Measurements from ENCODE around the gene ZNF423. TPM values are rescaled to one million over a fixed set of nuclear protein-coding genes. Genes with fewer than 3 reads are reported as not detected.
A peak's percentile ranks its signal among the peaks of the same experiment; 100 is the strongest.
"Not testable (repeated sequence)": the region's sequence is repeated elsewhere in the genome, so short reads cannot be mapped to it uniquely, and the experiment has no call there.

Gene ZNF423
- total RNA-seq, 1 donor from 2014 or later: 16.7 TPM

GRCh38 chr16:49566432-49566831 is 289.5 kb downstream of the ZNF423 start:
- Histone ChIP-seq H3K27me3 (ENCODE audit: control insufficient read depth in 3 of 3, insufficient read depth in 3 of 3, low read length in 3 of 3) (no peaks in the 10 kb centered on the region), H3K36me3 (ENCODE audit: control insufficient read depth in 3 of 3, insufficient read depth in 3 of 3, low read length in 3 of 3) (no peaks in the 10 kb centered on the region), H3K4me3 (ENCODE audit: low read length in 3 of 3) (no peak overlapping the region), H3K27ac (ENCODE audit: low read depth, low read length) (no peak overlapping the region), H3K4me1 (ENCODE audit: control insufficient read depth in 3 of 3, insufficient read depth in 3 of 3, low read length in 3 of 3) (peaks cover 5 to 30% (median 9%) of the 10 kb centered on the region in 3 donors), H3K9me3 (ENCODE audit: control insufficient read depth in 3 of 3, low read length in 3 of 3) (no peaks in the 10 kb centered on the region), H3K9ac (ENCODE audit: low read depth in 1 of 3, low read length in 3 of 3) (no peak overlapping the region)

GRCh38 chr16:49564496-49565229 is 291.2 kb downstream of the ZNF423 start:
- H3K27me3 ChIP-seq (ENCODE audit: control insufficient read depth in 3 of 3, insufficient read depth in 3 of 3, low read length in 3 of 3): no peaks in the 10 kb centered on the region
- peak overlapping the region in 1 of 3 donors; percentile 8 for H3K9ac ChIP-seq (ENCODE audit: low read depth in 1 of 3, low read length in 3 of 3)
- no peaks in the 10 kb centered on the region for H3K9me3 ChIP-seq (ENCODE audit: control insufficient read depth in 3 of 3, low read length in 3 of 3)
- no peaks in the 10 kb centered on the region for H3K36me3 ChIP-seq (ENCODE audit: control insufficient read depth in 3 of 3, insufficient read depth in 3 of 3, low read length in 3 of 3)
- H3K4me3 ChIP-seq (ENCODE audit: low read length in 3 of 3): no peak overlapping the region
- no peak overlapping the region for H3K27ac ChIP-seq (ENCODE audit: low read depth, low read length)
- H3K4me1 ChIP-seq (ENCODE audit: control insufficient read depth in 3 of 3, insufficient read depth in 3 of 3, low read length in 3 of 3): peaks cover 20 to 44% (median 22%) of the 10 kb centered on the region in 3 donors

GRCh38 chr16:49563666-49564065 is 292.2 kb downstream of the ZNF423 start:
- no peak overlapping the region for H3K9ac ChIP-seq (ENCODE audit: low read depth in 1 of 3, low read length in 3 of 3)
- H3K27me3 ChIP-seq (ENCODE audit: control insufficient read depth in 3 of 3, insufficient read depth in 3 of 3, low read length in 3 of 3): no peaks in the 10 kb centered on the region
- no peaks in the 10 kb centered on the region for H3K9me3 ChIP-seq (ENCODE audit: control insufficient read depth in 3 of 3, low read length in 3 of 3)
- no peak overlapping the region for H3K4me3 ChIP-seq (ENCODE audit: low read length in 3 of 3)
- H3K27ac ChIP-seq (ENCODE audit: low read depth, low read length): no peak overlapping the region
- peaks cover 23 to 54% (median 24%) of the 10 kb centered on the region in 3 donors for H3K4me1 ChIP-seq (ENCODE audit: control insufficient read depth in 3 of 3, insufficient read depth in 3 of 3, low read length in 3 of 3)
- no peaks in the 10 kb centered on the region for H3K36me3 ChIP-seq (ENCODE audit: control insufficient read depth in 3 of 3, insufficient read depth in 3 of 3, low read length in 3 of 3)

- H3K9ac ChIP-seq (ENCODE audit: low read depth in 1 of 3, low read length in 3 of 3); H3K36me3 ChIP-seq (ENCODE audit: control insufficient read depth in 3 of 3, insufficient read depth in 3 of 3, low read length in 3 of 3); H3K27me3 ChIP-seq (ENCODE audit: control insufficient read depth in 3 of 3, insufficient read depth in 3 of 3, low read length in 3 of 3); H3K9me3 ChIP-seq (ENCODE audit: control insufficient read depth in 3 of 3, low read length in 3 of 3); H3K27ac ChIP-seq (ENCODE audit: low read depth, low read length); H3K4me3 ChIP-seq (ENCODE audit: low read length in 3 of 3): not testable (repeated sequence)
- peaks cover 23 to 60% (median 24%) of the 10 kb centered on the region in 3 donors for H3K4me1 ChIP-seq (ENCODE audit: control insufficient read depth in 3 of 3, insufficient read depth in 3 of 3, low read length in 3 of 3)
These were observed 293.0 kb downstream of the ZNF423 start for GRCh38 chr16:49562894-49563293.

GRCh38 chr16:49562228-49562627 is 293.7 kb downstream of the ZNF423 start:
- no peak overlapping the region for H3K9ac ChIP-seq (ENCODE audit: low read depth in 1 of 3, low read length in 3 of 3)
- H3K27ac ChIP-seq (ENCODE audit: low read depth, low read length): no peak overlapping the region
- no peaks in the 10 kb centered on the region for H3K27me3 ChIP-seq (ENCODE audit: control insufficient read depth in 3 of 3, insufficient read depth in 3 of 3, low read length in 3 of 3)
- peaks cover 23 to 63% (median 24%) of the 10 kb centered on the region in 3 donors for H3K4me1 ChIP-seq (ENCODE audit: control insufficient read depth in 3 of 3, insufficient read depth in 3 of 3, low read length in 3 of 3)
- no peaks in the 10 kb centered on the region for H3K9me3 ChIP-seq (ENCODE audit: control insufficient read depth in 3 of 3, low read length in 3 of 3)
- no peaks in the 10 kb centered on the region for H3K36me3 ChIP-seq (ENCODE audit: control insufficient read depth in 3 of 3, insufficient read depth in 3 of 3, low read length in 3 of 3)
- no peak overlapping the region for H3K4me3 ChIP-seq (ENCODE audit: low read length in 3 of 3)

GRCh38 chr16:49560004-49560830 is 295.7 kb downstream of the ZNF423 start:
- H3K4me1 ChIP-seq (ENCODE audit: control insufficient read depth in 3 of 3, insufficient read depth in 3 of 3, low read length in 3 of 3): peaks cover 26 to 63% (median 28%) of the 10 kb centered on the region in 3 donors
- no peaks in the 10 kb centered on the region for H3K36me3 ChIP-seq (ENCODE audit: control insufficient read depth in 3 of 3, insufficient read depth in 3 of 3, low read length in 3 of 3)
- no peaks in the 10 kb centered on the region for H3K9me3 ChIP-seq (ENCODE audit: control insufficient read depth in 3 of 3, low read length in 3 of 3)
- H3K9ac ChIP-seq (ENCODE audit: low read depth in 1 of 3, low read length in 3 of 3): peak overlapping the region in 2 of 3 donors; percentile 46 to 70
- peak overlapping the region; percentile 18 to 62 (median 49) for H3K4me3 ChIP-seq (ENCODE audit: low read length in 3 of 3)
- H3K27ac ChIP-seq (ENCODE audit: low read depth, low read length): peak overlapping the region; percentile 64
- H3K27me3 ChIP-seq (ENCODE audit: control insufficient read depth in 3 of 3, insufficient read depth in 3 of 3, low read length in 3 of 3): no peaks in the 10 kb centered on the region

- Histone ChIP-seq H3K4me3 (ENCODE audit: low read length in 3 of 3) (no peak overlapping the region), H3K27me3 (ENCODE audit: control insufficient read depth in 3 of 3, insufficient read depth in 3 of 3, low read length in 3 of 3) (no peaks in the 10 kb centered on the region), H3K27ac (ENCODE audit: low read depth, low read length) (no peak overlapping the region), H3K4me1 (ENCODE audit: control insufficient read depth in 3 of 3, insufficient read depth in 3 of 3, low read length in 3 of 3) (peaks cover 21 to 54% (median 24%) of the 10 kb centered on the region in 3 donors), H3K9ac (ENCODE audit: low read depth in 1 of 3, low read length in 3 of 3) (peak overlapping the region in 1 of 3 donors; percentile 2), H3K9me3 (ENCODE audit: control insufficient read depth in 3 of 3, low read length in 3 of 3) (no peaks in the 10 kb centered on the region), H3K36me3 (ENCODE audit: control insufficient read depth in 3 of 3, insufficient read depth in 3 of 3, low read length in 3 of 3) (no peaks in the 10 kb centered on the region)
These were observed 296.7 kb downstream of the ZNF423 start for GRCh38 chr16:49559242-49559641.

GRCh38 chr16:49558451-49558850 is 297.5 kb downstream of the ZNF423 start:
- H3K27me3 ChIP-seq (ENCODE audit: control insufficient read depth in 3 of 3, insufficient read depth in 3 of 3, low read length in 3 of 3): no peaks in the 10 kb centered on the region
- no peaks in the 10 kb centered on the region for H3K36me3 ChIP-seq (ENCODE audit: control insufficient read depth in 3 of 3, insufficient read depth in 3 of 3, low read length in 3 of 3)
- H3K9me3 ChIP-seq (ENCODE audit: control insufficient read depth in 3 of 3, low read length in 3 of 3): no peaks in the 10 kb centered on the region
- H3K27ac ChIP-seq (ENCODE audit: low read depth, low read length): no peak overlapping the region
- H3K9ac ChIP-seq (ENCODE audit: low read depth in 1 of 3, low read length in 3 of 3): no peak overlapping the region
- H3K4me1 ChIP-seq (ENCODE audit: control insufficient read depth in 3 of 3, insufficient read depth in 3 of 3, low read length in 3 of 3): peaks cover 21 to 47% (median 24%) of the 10 kb centered on the region in 3 donors
- no peak overlapping the region for H3K4me3 ChIP-seq (ENCODE audit: low read length in 3 of 3)

GRCh38 chr16:49556606-49557446 is 299.1 kb downstream of the ZNF423 start:
- H3K9ac ChIP-seq (ENCODE audit: low read depth in 1 of 3, low read length in 3 of 3): peak overlapping the region in 2 of 3 donors; percentile 42 to 66
- H3K9me3 ChIP-seq (ENCODE audit: control insufficient read depth in 3 of 3, low read length in 3 of 3): no peaks in the 10 kb centered on the region
- H3K4me1 ChIP-seq (ENCODE audit: control insufficient read depth in 3 of 3, insufficient read depth in 3 of 3, low read length in 3 of 3): peaks cover 21 to 49% (median 24%) of the 10 kb centered on the region in 3 donors
- peak overlapping the region in 1 of 3 donors; percentile 8 for H3K4me3 ChIP-seq (ENCODE audit: low read length in 3 of 3)
- no peaks in the 10 kb centered on the region for H3K36me3 ChIP-seq (ENCODE audit: control insufficient read depth in 3 of 3, insufficient read depth in 3 of 3, low read length in 3 of 3)
- H3K27ac ChIP-seq (ENCODE audit: low read depth, low read length): peak overlapping the region; percentile 8
- H3K27me3 ChIP-seq (ENCODE audit: control insufficient read depth in 3 of 3, insufficient read depth in 3 of 3, low read length in 3 of 3): no peaks in the 10 kb centered on the region
